ENCODE results near the gene XAF1. TPM values are rescaled to one million over a fixed set of nuclear protein-coding genes. Genes with fewer than 3 reads are reported as not detected.

XAF1 gene
- total and polyA plus RNA-seq, 9 of the 15 experiments (the other 6 are each of a cell fraction or from before 2014, with no cell fraction given), result 0.07 to 0.22 (median 0.11) TPM; not detected in 4

DNA sequence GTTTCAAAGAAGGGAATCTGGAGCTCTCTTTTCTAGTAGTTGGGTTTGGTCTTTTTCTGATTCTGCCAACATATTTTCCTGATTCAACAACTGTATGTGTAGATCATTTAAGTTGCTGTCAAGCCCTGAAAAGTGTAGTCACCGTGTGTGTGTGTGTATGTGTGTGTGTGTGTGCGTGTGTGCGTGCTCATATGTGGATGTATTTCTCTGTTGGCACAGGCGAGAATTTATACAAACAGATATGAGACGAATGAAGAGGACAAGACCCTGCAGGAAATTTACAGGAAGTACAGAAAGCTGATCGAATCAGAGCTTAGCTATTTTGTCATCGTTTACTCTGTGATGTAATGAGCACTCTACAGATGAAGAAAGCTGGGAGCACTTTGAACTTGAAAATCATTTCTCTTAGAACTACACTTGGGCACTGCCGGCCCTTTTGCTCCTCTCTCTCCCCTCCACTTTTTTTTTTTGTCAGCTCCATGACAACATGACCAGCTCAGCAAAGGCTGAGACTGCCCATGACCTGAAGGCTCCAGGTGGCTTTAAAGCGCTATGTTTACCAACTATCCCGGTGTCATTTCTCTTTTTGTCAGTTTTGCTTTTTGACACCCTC, 31.3 kb downstream of the XAF1 start (continued):
- no peak for TF ChIP-seq ZNF551 (CRISPR knock-in tag; IDR thresholded peaks at IDR 0.05)
- TF ChIP-seq HDGF (IDR thresholded peaks at IDR 0.05), result no peak

DNA sequence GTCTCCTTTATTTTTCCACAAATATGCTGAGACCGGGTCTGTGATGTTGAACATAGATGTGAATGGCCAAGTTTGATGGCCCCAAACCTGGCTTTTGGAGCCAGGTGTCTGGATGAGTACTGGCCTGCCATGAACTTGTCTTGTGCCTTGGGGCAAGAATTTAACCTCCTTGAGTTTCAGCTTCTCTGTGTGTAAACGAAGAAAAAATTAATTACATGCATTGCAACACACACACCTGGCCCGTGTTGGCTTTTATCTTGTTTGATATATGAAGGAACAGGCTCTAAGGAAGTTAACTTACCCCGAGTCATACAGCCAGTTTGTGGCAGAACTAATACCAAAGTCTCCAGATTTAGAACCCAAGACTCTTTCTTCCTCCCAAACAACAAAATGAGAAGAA, 33.3 kb downstream of the XAF1 start:
- FAIRE-seq, result no peak
- TF ChIP-seq TAL1 (IDR thresholded peaks at IDR 0.05) (no peak), TSHZ1 (CRISPR knock-in tag; IDR thresholded peaks at IDR 0.05) (no peak), ZNF449 (CRISPR knock-in tag; IDR thresholded peaks at IDR 0.05) (no peak), ZNF780A (CRISPR knock-in tag; IDR thresholded peaks at IDR 0.05) (no peak), ZNF740 (CRISPR knock-in tag; IDR thresholded peaks at IDR 0.05) (no peak), ZNF740 (tag; IDR thresholded peaks at IDR 0.05) (no peak), ATF7 (IDR thresholded peaks at IDR 0.05) (no peak), ELF2 (CRISPR knock-in tag; IDR thresholded peaks at IDR 0.05) (no peak)
- H3K79me2 ChIP-seq (ENCODE audit: control insufficient read depth, insufficient read depth, low read length), result no peaks in the 10 kb centered on the region
- H3K4me1 ChIP-seq (replicated peaks in 1 of 2; ENCODE audit: control insufficient read depth in 2 of 2, insufficient read depth in 2 of 2, low read length in 2 of 2), result no peaks in the 10 kb centered on the region; a peak in 1 of 5 replicates
- no peak for ATAC-seq
- H3K9me3 ChIP-seq (replicated peaks; ENCODE audit: control insufficient read depth, insufficient read depth, low read depth, low read length), result no peaks in the 10 kb centered on the region
- in situ Hi-C loops (cut with MboI) (no loop called here), intact Hi-C loops (cut with micrococcal nuclease) (no loop called here)
- H3K36me3 ChIP-seq (ENCODE audit: control insufficient read depth, insufficient read depth, low read length), result no peaks in the 10 kb centered on the region
- ChIA-PET POLR2A (interaction anchor here (1.5 kb wide), 1 partner anchor 9 kb away, joined by 3 read pairs; no protein-coding TSS in a partner anchor), CTCF (ENCODE audit: low intra/inter-chr PET ratio) (no interaction called here)
- H3K4me3 ChIP-seq, result no peak overlapping the region
- no peak overlapping the region for H3K4me2 ChIP-seq (ENCODE audit: insufficient read depth, low read length)
- BruUV-seq (replicated peaks), result no TSS peak
- no peaks in the 10 kb centered on the region for H3K9me1 ChIP-seq (ENCODE audit: control insufficient read depth, insufficient read depth, low read length)
- DNase-seq (ENCODE audit: extremely low read depth in 1 of 4, low spot score in 3 of 4), result no peak
- H3K9ac ChIP-seq (ENCODE audit: insufficient read depth in 1 of 2, low read depth in 2 of 2, low read length in 2 of 2), result no peak overlapping the region
- 0% methylated on average over 4 of the region's 4 CpGs for WGBS (ENCODE audit: insufficient coverage, low coverage, missing lambda C conversion rate)
- no peak overlapping the region for H2AFZ ChIP-seq (ENCODE audit: low read depth, low read length)
- H4K20me1 ChIP-seq (replicated peaks; ENCODE audit: control insufficient read depth, insufficient read depth, low read length), result no peaks in the 10 kb centered on the region
- peaks cover 0 to 3% of the 10 kb centered on the region in 2 experiments; a peak in 2 of 5 replicates for H3K27me3 ChIP-seq (ENCODE audit: control insufficient read depth in 2 of 2, insufficient read depth in 2 of 2, low read length in 2 of 2)
- H3K27ac ChIP-seq (ENCODE audit: extremely low read depth, low read depth, low read length), result no peak overlapping the region

All from K562 (cell line).